Measurements from ENCODE around the gene POLR2E. TPM values are rescaled to one million over a fixed set of nuclear protein-coding genes. Genes with fewer than 3 reads are reported as not detected.
A peak's percentile ranks its signal among the peaks of the same experiment; 100 is the strongest.

The POLR2E gene
- total and polyA plus RNA-seq, 2 of the 8 experiments (the other 6 are each of a cell fraction or from before 2014, with no cell fraction given): 281 to 381 TPM

GRCh38 chr19:1133471-1133929, 38.3 kb upstream of the POLR2E start:
- H2AK5ac ChIP-seq (ENCODE audit: low read depth, low read length): no peak overlapping the region
- H3K4me1 ChIP-seq (replicated peaks in 1 of 4; ENCODE audit: control insufficient read depth in 3 of 4, insufficient read depth in 4 of 4, low read length in 3 of 4): peaks cover 0 to 16% (median 7%) of the 10 kb centered on the region in 4 experiments; a peak in 6 of 7 replicates
- H3K23me2 ChIP-seq (ENCODE audit: low read depth, low read length): peaks cover 4% of the 10 kb centered on the region; the same call in 1 of the 2 replicates
- H4K8ac ChIP-seq (ENCODE audit: extremely low read depth, insufficient read depth, low read length): peak overlapping the region; percentile 79; the same call in 1 of the 2 replicates
- H2BK20ac ChIP-seq (ENCODE audit: low read length): no peak overlapping the region
- no peak overlapping the region; the same call in 1 of the 2 replicates for H2BK15ac ChIP-seq (ENCODE audit: low read length)
- H3K79me1 ChIP-seq (ENCODE audit: low read depth, low read length): peaks cover 14% of the 10 kb centered on the region
- no peak overlapping the region for H3K9ac ChIP-seq (replicated peaks in 1 of 4; ENCODE audit: extremely low read depth in 1 of 4, low read depth in 3 of 4, low read length in 3 of 4)
- peak overlapping the region; percentile 5 for H4K91ac ChIP-seq (replicated peaks; ENCODE audit: insufficient read length, low read length)
- no peak overlapping the region for H3K27ac ChIP-seq (ENCODE audit: low read depth, low read length)
- ChIA-PET POLR2A (ENCODE audit: partially characterized antibody) (interaction anchor here (0.7 to 1.1 kb wide), 6 partner anchors 14 to 83 kb away, joined by 3 to 5 read pairs (median 3); no protein-coding TSS in a partner anchor), CTCF (ENCODE audit: partially characterized antibody) (interaction anchor here (0.7 to 2.3 kb wide), 10 partner anchors 10 to 90 kb away, joined by 3 to 13 read pairs (median 4); no protein-coding TSS in a partner anchor)
- no peak overlapping the region; the same call in 1 of the 2 replicates for H3K18ac ChIP-seq (ENCODE audit: extremely low read depth, low read length)
- no peak overlapping the region for H2BK120ac ChIP-seq (replicated peaks; ENCODE audit: low read depth, low read length)
- WGBS, 2 experiments (ENCODE audit: extremely low coverage in 1 of 2, insufficient coverage in 1 of 2, insufficient read length in 1 of 2, insufficient replicate concordance in 2 of 2, low coverage in 1 of 2, low lambda C conversion rate in 2 of 2, missing lambda C conversion rate in 1 of 2): 87% methylated on average over 25 of the region's 25 CpGs; no CpG with 5 or more reads in 1 of the 2 experiments
- no peaks in the 10 kb centered on the region for H3K36me3 ChIP-seq (ENCODE audit: control insufficient read depth in 2 of 4, insufficient read depth in 4 of 4, low read length in 3 of 4)
- H3K27me3 ChIP-seq (replicated peaks in 1 of 4; ENCODE audit: control insufficient read depth in 3 of 4, extremely low read depth in 1 of 4, insufficient read depth in 3 of 4, low read length in 3 of 4): no peaks in the 10 kb centered on the region
- H3K56ac ChIP-seq (replicated peaks; ENCODE audit: insufficient read length, low read depth, low read length): no peak overlapping the region
- peaks cover 4 to 11% of the 10 kb centered on the region in 2 experiments for H4K20me1 ChIP-seq (replicated peaks in 1 of 2; ENCODE audit: control insufficient read depth in 1 of 2, insufficient read depth in 2 of 2, low read length in 2 of 2)
- no peak overlapping the region for H4K5ac ChIP-seq (ENCODE audit: insufficient read length, low read depth, low read length)
- H2BK5ac ChIP-seq (ENCODE audit: low read depth, low read length): peak overlapping the region; percentile 52; the same call in 1 of the 2 replicates
- H3K79me2 ChIP-seq (ENCODE audit: control insufficient read depth in 1 of 2, insufficient read depth in 2 of 2, low read length in 2 of 2): no peaks in the 10 kb centered on the region; a peak in 1 of 4 replicates
- H3K4ac ChIP-seq (replicated peaks; ENCODE audit: insufficient read length, low read depth, low read length): no peak overlapping the region
- DNase-seq (ENCODE audit: low read depth in 1 of 2, low spot score in 2 of 2) (peak in 1 of 2 experiments; percentile 80), FAIRE-seq (no peak)
- no peak overlapping the region for H3K23ac ChIP-seq (ENCODE audit: insufficient read length)
- no peak overlapping the region for H2AFZ ChIP-seq (ENCODE audit: low read length)
- no peaks in the 10 kb centered on the region for H3K9me3 ChIP-seq (ENCODE audit: insufficient read depth in 2 of 2, low read depth in 1 of 2, low read length in 1 of 2)
- H2BK12ac ChIP-seq (ENCODE audit: low read depth, low read length): no peak overlapping the region
- H3K4me2 ChIP-seq (ENCODE audit: insufficient read depth in 1 of 2, low read depth in 2 of 2, low read length in 2 of 2): no peak overlapping the region
- no peak overlapping the region for H3K14ac ChIP-seq (ENCODE audit: insufficient read length)
- no peak overlapping the region for H3K4me3 ChIP-seq (ENCODE audit: extremely low read depth in 1 of 4, insufficient read depth in 2 of 4, low read depth in 3 of 4, low read length in 4 of 4)
- TF ChIP-seq NANOG (IDR thresholded peaks at IDR 0.05; ENCODE audit: insufficient read depth, low read depth, low read length, poor library complexity, severe bottlenecking) (no peak), EP300 (IDR thresholded peaks at IDR 0.05; ENCODE audit: borderline replicate concordance in 1 of 2, low read depth in 2 of 2, low read length in 2 of 2) (no peak), SP2 (IDR thresholded peaks at IDR 0.05; ENCODE audit: low read length) (peak; percentile 28), SUZ12 (IDR thresholded peaks at IDR 0.05; ENCODE audit: low read length) (no peak), CTCF (IDR thresholded peaks at IDR 0.05; ENCODE audit: control extremely low read depth in 1 of 3, insufficient read depth in 1 of 3, low read depth in 1 of 3, low read length in 3 of 3) (no peak), ATF2 (IDR thresholded peaks at IDR 0.05; ENCODE audit: low read length) (no peak), MAX (IDR thresholded peaks at IDR 0.05) (0 out of 2 replicates have a peak, but pooled peaks have one; percentile 8)
